ENCODE data around the gene EIF6.

EIF6 gene

GRCh38 chr20:35304956-35305355 lies 20.4 kb upstream of the EIF6 start:
- no peak for TF ChIP-seq CTCF (IDR thresholded peaks at IDR 0.05; ENCODE audit: control insufficient read depth, extremely low read depth, insufficient read depth)
- no peak overlapping the region for H3K4me3 ChIP-seq (ENCODE audit: low read depth, low read length)
- no peak for DNase-seq (ENCODE audit: low read depth)

- peak; percentile 95 for TF ChIP-seq CTCF (IDR thresholded peaks at IDR 0.05; ENCODE audit: control insufficient read depth, extremely low read depth, insufficient read depth)
- no peak overlapping the region for H3K4me3 ChIP-seq (ENCODE audit: low read depth, low read length)
- peak; percentile 80 for DNase-seq (ENCODE audit: low read depth)
Observed at GRCh38 chr20:35303735-35304491, 19.3 kb upstream of the EIF6 start.

GRCh38 chr20:35303382-35303734 lies 18.8 kb upstream of the EIF6 start:
- H3K4me3 ChIP-seq (ENCODE audit: low read depth, low read length), result no peak overlapping the region
- TF ChIP-seq CTCF (IDR thresholded peaks at IDR 0.05; ENCODE audit: control insufficient read depth, extremely low read depth, insufficient read depth), result no peak
- no peak for DNase-seq (ENCODE audit: low read depth)

GRCh38 chr20:35302421-35303335 lies 18.1 kb upstream of the EIF6 start:
- TF ChIP-seq CTCF (IDR thresholded peaks at IDR 0.05; ENCODE audit: control insufficient read depth, extremely low read depth, insufficient read depth), result no peak
- DNase-seq (ENCODE audit: low read depth), result peak; percentile 83
- H3K4me3 ChIP-seq (ENCODE audit: low read depth, low read length), result no peak overlapping the region

- no peak for TF ChIP-seq CTCF (IDR thresholded peaks at IDR 0.05; ENCODE audit: control insufficient read depth, extremely low read depth, insufficient read depth)
- no peak for DNase-seq (ENCODE audit: low read depth)
- H3K4me3 ChIP-seq (ENCODE audit: low read depth, low read length), result no peak overlapping the region
Observed at GRCh38 chr20:35301426-35301825, 16.9 kb upstream of the EIF6 start.

- H3K4me3 ChIP-seq (ENCODE audit: low read depth, low read length), result no peak overlapping the region
- DNase-seq (ENCODE audit: low read depth), result no peak
- no peak for TF ChIP-seq CTCF (IDR thresholded peaks at IDR 0.05; ENCODE audit: control insufficient read depth, extremely low read depth, insufficient read depth)
Observed at GRCh38 chr20:35300469-35301262, 16.1 kb upstream of the EIF6 start.

All from LNCaP clone FGC (cell line).